Calu3 (cell line): ENCODE results near the gene CDK14. TPM values are rescaled to one million over a fixed set of nuclear protein-coding genes. Genes with fewer than 3 reads are reported as not detected.

Source experiments
- BruUV-seq: library from RNA; stranded (reverse); fragments of 400-500 nt; replicated peaks from 2 replicates; lab custom pipeline; 2021; lab: Mats Ljungman, UMichigan
- CTCF ChIA-PET: fragments of 300-600 bp; sonication (Branson Sonifier 250); formaldehyde crosslinking; loops from one replicate; lab custom pipeline; 2022; ENCODE audit warnings: antibody characterized with exemption; lab: Charles Lee
- DNase-seq: peaks from one replicate; pipeline ENCODE4 v3.0.0; 2022
- H3K27ac Mint-ChIP-seq: one replicate; pipeline ENCODE4 v1.8.0; 2022; ENCODE audit warnings: mixed read lengths; ENCODE audit not compliant: unreplicated experiment
- H3K27me3 Mint-ChIP-seq: one replicate; pipeline ENCODE4 v1.8.0; 2022; ENCODE audit warnings: mixed read lengths; ENCODE audit not compliant: unreplicated experiment
- H3K36me3 Mint-ChIP-seq: one replicate; pipeline ENCODE4 v1.8.0; 2022; ENCODE audit warnings: mild to moderate bottlenecking, moderate library complexity, mixed read lengths; ENCODE audit not compliant: insufficient read depth, unreplicated experiment
- H3K4me1 Mint-ChIP-seq: one replicate; pipeline ENCODE4 v1.8.0; 2022; ENCODE audit warnings: mild to moderate bottlenecking, low read depth, mixed read lengths; ENCODE audit not compliant: unreplicated experiment
- H3K4me3 Mint-ChIP-seq: one replicate; pipeline ENCODE4 v1.8.0; 2022; ENCODE audit warnings: mild to moderate bottlenecking, low read depth, moderate library complexity, mixed read lengths; ENCODE audit not compliant: unreplicated experiment
- H3K9me3 Mint-ChIP-seq: one replicate; pipeline ENCODE4 v1.8.0; 2022; ENCODE audit warnings: low read depth, mixed read lengths; ENCODE audit not compliant: unreplicated experiment
- CTCF ChIP-seq: fragments of 200-600 bp; IDR thresholded peaks from one replicate; pipeline ENCODE4 v1.8.0; 2022; ENCODE audit warnings: antibody characterized with exemption; ENCODE audit not compliant: unreplicated experiment
- intact Hi-C: fragments of 100-400 bp; cut with micrococcal nuclease; formaldehyde crosslinking; loops from one replicate; pipeline ENCODE4 v1.10.0; 2022; ENCODE audit not compliant: unreplicated experiment
- total RNA-seq: library from RNA; stranded (reverse); gene quantifications from 2 replicates; pipeline ENCODE4 v1.2.3, GENCODE V29; 2022

Gene CDK14
- total RNA-seq, 1 experiment from 2014 or later = 29.4 TPM

GRCh38 chr7:91082038-91082437 lies 485.9 kb downstream of the CDK14 start:
- Mint-ChIP-seq H3K27me3 (no peaks in the 10 kb centered on the region), H3K9me3 (no peaks in the 10 kb centered on the region), H3K4me1 (no peaks in the 10 kb centered on the region), H3K4me3 (no peak overlapping the region), H3K27ac (no peak overlapping the region), H3K36me3 (no peaks in the 10 kb centered on the region)
- TF ChIP-seq CTCF = no peak
- CTCF ChIA-PET = no interaction called here
- BruUV-seq = no TSS peak
- intact Hi-C loops = loop anchor here (5.0 to 10.0 kb wide), 2 partner anchors 183 to 700 kb away; partner anchors contain the start of gene FZD1
- DNase-seq = no peak

DNA sequence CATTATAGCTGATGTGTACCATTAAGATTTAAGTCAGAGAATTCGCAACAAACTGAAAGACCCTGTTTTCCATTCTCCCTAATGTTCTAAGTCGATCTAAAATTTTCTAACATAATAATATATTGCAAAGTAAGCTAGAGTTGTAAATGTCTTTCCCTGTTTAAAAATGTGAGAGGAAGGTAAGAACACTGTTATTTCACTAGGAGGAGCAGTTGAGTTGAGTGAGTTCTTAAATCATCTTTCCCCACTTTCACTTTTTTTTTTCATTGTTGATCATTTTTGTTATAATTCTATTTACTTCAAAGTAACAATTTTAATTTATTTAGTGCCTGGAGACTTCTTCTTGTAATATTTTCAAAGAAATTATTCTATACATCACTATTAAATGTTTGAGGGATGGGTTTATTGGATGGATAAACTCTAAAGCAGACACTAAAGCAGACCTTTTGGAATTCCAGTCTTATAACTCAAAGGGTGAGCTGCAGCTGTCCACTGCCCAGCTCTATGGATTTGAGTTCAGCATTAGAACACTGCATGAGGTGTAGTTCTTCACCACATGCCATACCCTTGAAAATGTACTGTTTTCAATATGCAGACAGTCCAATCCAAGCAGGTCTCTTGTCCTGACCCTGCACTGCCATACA lies 486.9 kb downstream of the CDK14 start:
- Mint-ChIP-seq H3K9me3 (no peaks in the 10 kb centered on the region), H3K4me1 (no peaks in the 10 kb centered on the region), H3K4me3 (no peak overlapping the region), H3K27me3 (no peaks in the 10 kb centered on the region), H3K36me3 (no peaks in the 10 kb centered on the region), H3K27ac (no peak overlapping the region)
- BruUV-seq = no TSS peak
- TF ChIP-seq CTCF = no peak
- intact Hi-C loops = loop anchor here (5.0 to 10.0 kb wide), 2 partner anchors 182 to 699 kb away; partner anchors contain the start of gene FZD1
- CTCF ChIA-PET = interaction anchor here (0.6 kb wide), 1 partner anchor 41 kb away, joined by 3 read pairs; no protein-coding TSS in a partner anchor
- DNase-seq = no peak

- TF ChIP-seq CTCF = no peak
- no peak for DNase-seq
- no peaks in the 10 kb centered on the region for H3K4me1 Mint-ChIP-seq
- no peaks in the 10 kb centered on the region for H3K9me3 Mint-ChIP-seq
- CTCF ChIA-PET = no interaction called here
- intact Hi-C loops = loop anchor here (5.0 to 10.0 kb wide), 2 partner anchors 181 to 698 kb away; partner anchors contain the start of gene FZD1
- no peak overlapping the region for H3K4me3 Mint-ChIP-seq
- no TSS peak for BruUV-seq
- H3K27ac Mint-ChIP-seq = no peak overlapping the region
- H3K27me3 Mint-ChIP-seq = no peaks in the 10 kb centered on the region
- no peaks in the 10 kb centered on the region for H3K36me3 Mint-ChIP-seq
Measured at GRCh38 chr7:91083855-91084644, 487.9 kb downstream of the CDK14 start.

DNA sequence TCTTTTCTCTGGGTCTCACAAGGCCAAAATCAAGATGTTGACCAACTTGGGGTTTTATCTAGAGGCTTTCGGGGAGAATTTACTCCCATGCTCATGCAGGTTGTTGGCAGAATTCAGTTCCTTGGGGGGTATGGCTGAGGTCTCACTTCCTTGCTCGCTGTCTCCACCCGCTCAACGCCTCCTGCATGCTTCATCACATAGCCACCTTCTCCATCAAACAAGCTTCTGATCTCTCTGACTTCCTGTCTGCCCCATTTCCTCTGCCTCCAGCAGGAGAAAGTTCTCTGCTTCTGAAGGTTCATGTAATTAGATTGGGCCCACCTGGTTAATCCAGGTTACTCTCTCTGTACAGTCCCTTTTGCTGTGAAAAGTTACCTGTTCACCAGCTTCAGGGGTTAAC lies 489.1 kb downstream of the CDK14 start:
- no peak for DNase-seq
- Mint-ChIP-seq H3K36me3 (no peaks in the 10 kb centered on the region), H3K27ac (no peak overlapping the region), H3K9me3 (no peaks in the 10 kb centered on the region), H3K4me1 (no peaks in the 10 kb centered on the region), H3K4me3 (no peak overlapping the region), H3K27me3 (no peaks in the 10 kb centered on the region)
- TF ChIP-seq CTCF = no peak
- no TSS peak for BruUV-seq
- CTCF ChIA-PET = no interaction called here
- intact Hi-C loops = loop anchor here (10.0 kb wide), 1 partner anchor 180 kb away; the partner anchor contains the start of gene FZD1
